HFF-Myc (cell line): ENCODE data around the gene RYK.

Experiments
- DNase-seq: peaks from one replicate; pipeline ENCODE4 v3.0.0-alpha.2; 2011; ENCODE audit warnings: low read depth; ENCODE audit errors: extremely low read depth
- H3K4me3 ChIP-seq: replicated peaks from 2 replicates; pipeline ENCODE4 v1.5.1; 2011; ENCODE audit warnings: low read depth, mild to moderate bottlenecking, control low read depth, low read length
- CTCF ChIP-seq: IDR thresholded peaks from 2 replicates; pipeline ENCODE4 v1.5.1; 2012; ENCODE audit warnings: mild to moderate bottlenecking, low read depth, low read length, control low read depth; ENCODE audit errors: missing control alignments

The RYK gene

DNA sequence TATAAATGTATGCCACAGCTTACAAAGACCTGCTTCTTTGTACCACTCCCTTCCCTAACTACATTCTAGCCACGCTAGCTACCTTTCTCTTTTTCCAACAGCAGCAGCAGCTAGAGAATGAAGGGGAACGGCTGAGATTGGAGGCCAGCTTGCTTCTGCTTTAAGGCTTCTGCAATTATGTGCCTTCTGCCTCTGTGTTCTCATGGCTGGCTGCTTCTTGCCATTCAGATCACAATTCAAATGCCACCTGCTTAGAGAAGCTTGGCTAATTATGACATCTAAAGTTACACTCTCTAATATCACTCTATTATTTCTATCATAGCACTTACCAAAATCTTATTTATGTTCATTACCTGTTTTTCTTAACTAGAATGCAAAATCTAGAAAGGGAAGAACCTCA lies 95.2 kb downstream of the RYK start:
- TF ChIP-seq CTCF, result no peak
- DNase-seq, result no peak
- no peak overlapping the region for H3K4me3 ChIP-seq

GRCh38 chr3:134153761-134154160 lies 96.9 kb downstream of the RYK start:
- no peak for TF ChIP-seq CTCF
- no peak for DNase-seq
- H3K4me3 ChIP-seq, result no peak overlapping the region

DNA sequence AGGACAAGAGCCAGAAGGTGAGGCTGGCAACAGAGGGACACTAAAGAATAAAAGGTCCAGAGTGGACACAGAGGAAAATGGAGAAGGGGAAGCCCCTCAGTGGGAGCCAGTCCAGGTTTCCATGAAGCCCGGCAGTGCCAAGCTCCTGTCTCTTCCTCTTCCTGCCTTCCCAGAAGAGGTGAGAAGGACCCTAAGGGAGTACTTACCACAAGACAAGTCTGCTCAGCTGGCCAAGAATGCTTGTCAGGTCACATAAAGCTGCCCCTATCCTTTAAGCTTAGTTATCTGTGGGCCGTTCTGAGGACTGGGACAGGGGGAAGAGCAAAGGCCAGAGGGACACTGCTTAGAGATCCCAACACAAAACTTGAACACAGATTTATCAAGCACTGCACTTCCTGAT lies 100.2 kb downstream of the RYK start:
- no peak for TF ChIP-seq CTCF
- no peak overlapping the region for H3K4me3 ChIP-seq
- DNase-seq, result no peak

DNA sequence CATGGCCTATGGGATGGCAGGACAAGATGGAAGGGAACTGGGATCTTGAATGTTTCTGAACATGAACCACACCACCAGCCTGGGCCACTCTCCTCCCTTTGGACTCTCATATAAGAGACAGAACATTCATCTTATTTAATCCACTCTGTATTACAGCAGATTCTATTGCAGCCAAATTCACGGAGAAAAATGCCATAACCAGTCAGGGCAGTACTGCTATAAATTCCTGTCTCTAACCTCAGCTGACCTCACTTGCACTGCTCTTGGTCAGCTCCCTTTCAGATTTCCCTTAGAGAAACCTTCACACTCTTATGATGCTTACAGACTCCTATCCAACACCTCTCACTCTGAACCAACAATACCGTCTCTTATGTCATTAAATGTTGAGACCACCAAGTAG lies 101.4 kb downstream of the RYK start:
- TF ChIP-seq CTCF, result no peak
- DNase-seq, result no peak
- H3K4me3 ChIP-seq, result no peak overlapping the region

DNA sequence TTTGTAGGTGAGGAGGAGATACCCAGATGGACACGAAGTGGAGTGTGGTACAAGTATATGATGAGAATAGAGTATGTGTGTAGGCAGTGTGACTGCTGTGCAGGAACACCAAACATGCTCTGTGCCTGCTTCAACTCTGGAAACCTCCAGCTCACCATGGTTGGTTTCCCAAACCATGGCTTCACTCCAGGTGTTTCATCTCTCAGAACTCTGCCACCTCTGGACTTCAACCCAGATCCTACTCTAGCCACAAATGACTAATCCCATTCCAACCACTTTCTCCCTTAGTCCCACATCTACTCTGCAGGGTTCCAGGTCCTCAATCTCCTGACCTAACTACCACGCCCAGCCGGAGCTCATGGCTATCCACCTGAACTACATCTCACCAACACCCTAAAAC lies 102.1 kb downstream of the RYK start:
- no peak for DNase-seq
- TF ChIP-seq CTCF, result no peak
- no peak overlapping the region for H3K4me3 ChIP-seq

DNA sequence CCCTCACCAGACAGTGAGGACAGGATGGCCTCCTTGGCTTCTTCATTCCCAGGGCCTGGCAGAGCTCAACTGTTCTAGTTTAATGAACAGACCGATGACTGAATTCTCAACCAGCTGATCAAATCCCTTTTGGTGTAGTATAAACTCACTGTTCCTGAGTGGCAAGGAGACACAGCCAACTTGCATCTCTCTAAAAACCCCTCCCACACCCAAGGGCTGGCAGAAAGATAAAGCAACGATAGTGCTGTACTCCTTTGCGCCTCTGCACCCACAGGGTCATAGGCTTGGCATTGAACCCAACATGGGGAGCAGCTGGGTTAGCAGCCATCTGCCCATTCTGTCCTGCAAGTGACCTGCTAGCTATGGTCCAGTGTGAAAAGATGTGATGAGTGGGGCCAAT lies 103.2 kb downstream of the RYK start:
- no peak overlapping the region for H3K4me3 ChIP-seq
- DNase-seq, result no peak
- no peak for TF ChIP-seq CTCF

GRCh38 chr3:134146666-134147065 lies 104.0 kb downstream of the RYK start:
- DNase-seq, result no peak
- TF ChIP-seq CTCF, result no peak
- H3K4me3 ChIP-seq, result no peak overlapping the region
